Psoas muscle (tissue), 8 donors: ENCODE results near the gene LYPD6. TPM values are rescaled to one million over a fixed set of nuclear protein-coding genes. Genes with fewer than 3 reads are reported as not detected.

Experiments used
- ATAC-seq, 4 donors: fragments of 200-7000 bp; cut with Tn5 transposase; one replicate each; pipeline ENCODE4 v1.9.1; 2020; ENCODE audit warnings: moderate library complexity in 3 of 4, mild to moderate bottlenecking in 2 of 4
- DNase-seq, 2 donors: peaks; one replicate each; pipeline ENCODE4 v3.0.0-alpha.2; 2020
- H3K27ac ChIP-seq: fragments of 200-600 bp; one replicate; pipeline ENCODE4 v1.8.0; 2022
- H3K27me3 ChIP-seq, 3 donors: fragments of 200-600 bp in 1 of 3; one replicate each; pipeline versions ENCODE4 v1.6.1 to v1.8.0; 2013 to 2022; ENCODE audit warnings: low read length in 2 of 3, mild to moderate bottlenecking in 2 of 3, moderate library complexity in 1 of 3; ENCODE audit not compliant: insufficient read depth in 3 of 3
- H3K36me3 ChIP-seq, 2 donors: fragments of 200-600 bp in 1 of 2; one replicate each; pipeline versions ENCODE4 v1.6.1 to v1.8.0; 2013 to 2022; ENCODE audit warnings: low read depth in 1 of 2, mild to moderate bottlenecking in 1 of 2, moderate library complexity in 1 of 2; ENCODE audit not compliant: insufficient read depth in 1 of 2
- H3K4me1 ChIP-seq: fragments of 200-600 bp; one replicate; pipeline ENCODE4 v1.8.0; 2022
- H3K4me3 ChIP-seq: fragments of 200-600 bp; one replicate; pipeline ENCODE4 v1.8.0; 2022; ENCODE audit warnings: mild to moderate bottlenecking
- H3K9me3 ChIP-seq: fragments of 200-600 bp; one replicate; pipeline ENCODE4 v1.8.0; 2022
- WGBS, 3 donors: extraction: QIAGEN DNeasy Blood & Tissue Kit; methylation state at CpG; one replicate each; pipeline versions ENCODE4 v1.1.6 to v1.1.7; 2013; 5-methylcytosine and 5-hydroxymethylcytosine counted together
- intact Hi-C, 2 donors: fragments of 100-400 bp; cut with DNase I; formaldehyde crosslinking; loops; one replicate each; pipeline versions ENCODE4 v1.11.0 to v1.14.2; 2022
- polyA plus RNA-seq, 3 donors: library from polyadenylated mRNA; stranded (reverse); fragments of 200-250 nt; gene quantifications; one replicate each; pipeline ENCODE4 v1.2.3, GENCODE V29; 2013
- total RNA-seq, 4 donors: library from RNA; stranded (reverse); fragmentation: NEBNext Ultra II Directional in 2 of 4; extraction: Animal tissue kit (Norgen Biotek cat#: 25700) in 2 of 4; gene quantifications; one replicate each; pipeline versions ENCODE4 v1.2.1 to v1.2.4, GENCODE V29; 2021 to 2023
- TF ChIP-seq, protein P1 (sequence below): fragments of 200-600 bp; IDR thresholded peaks from one replicate; pipeline ENCODE4 v1.8.0; 2022; ENCODE audit warnings: antibody characterized with exemption
- donor health status: healthy with polysubstance abuse.
- donor health status: DM: no; HTN: no; CAD: no; lungs with moderate emphysema.
- donor health status: Bipolar disorder and iron deficiency.
- donor health status: healthy.
- donor health status: DM: yes; HTN: yes; CAD: no.
- donor health status: DM: no; HTN: no; CAD: no.
- donor health status: DM: no; HTN: no; CAD: no.
- donor health status: DM: yes; HTN: yes; CAD: no.

The LYPD6 gene
- total and polyA plus RNA-seq, 7 donors = 0.04 to 0.11 (median 0.05) TPM; not detected in 2

DNA sequence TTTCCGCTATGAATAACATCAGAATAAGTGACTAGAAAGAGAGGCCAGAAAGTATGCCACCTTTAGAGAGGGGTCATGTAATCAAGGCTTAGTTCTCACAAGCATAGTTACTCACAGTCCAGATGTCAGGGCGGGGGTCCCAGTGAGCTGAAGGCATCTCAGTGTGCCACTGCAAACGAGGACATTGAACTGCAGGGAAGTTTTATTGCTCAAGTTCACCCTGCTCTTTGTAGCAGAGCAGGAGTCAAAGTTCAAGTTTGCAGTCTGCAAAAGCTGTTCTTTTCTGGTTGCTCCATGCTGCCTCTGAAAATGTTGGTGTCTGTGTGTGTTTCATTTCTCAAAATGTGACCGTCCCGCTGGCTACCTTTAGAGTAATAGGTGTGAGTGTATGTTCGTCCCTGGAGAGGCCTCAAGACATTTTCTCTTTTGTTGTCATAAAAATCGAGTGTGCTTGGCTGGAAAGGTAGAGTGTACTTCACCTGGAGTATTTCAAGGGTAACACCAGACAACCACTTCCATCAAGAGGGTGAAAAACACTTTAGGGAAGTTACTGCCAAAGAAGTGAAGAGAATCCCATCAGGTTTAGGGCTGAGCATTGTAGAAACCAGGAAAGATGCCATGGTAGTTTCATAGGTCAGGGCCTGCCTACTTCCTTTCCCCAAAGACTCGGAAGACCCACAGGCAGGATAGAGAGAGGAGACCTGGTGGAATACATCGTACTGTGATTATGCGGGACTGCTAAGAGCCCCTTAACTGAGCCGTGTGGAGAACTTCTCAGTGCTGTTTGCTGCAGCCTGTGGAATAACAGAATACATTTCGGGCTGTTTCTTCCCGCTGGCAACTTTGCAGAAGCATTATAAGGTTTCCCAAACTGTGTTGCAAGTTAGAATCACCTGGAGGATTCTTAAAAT, 89.9 kb downstream of the LYPD6 start:
- Histone ChIP-seq H3K27me3 (no peaks in the 10 kb centered on the region), H3K4me1 (no peaks in the 10 kb centered on the region), H3K36me3 (no peaks in the 10 kb centered on the region), H3K27ac (no peak overlapping the region), H3K4me3 (no peak overlapping the region), H3K9me3 (no peaks in the 10 kb centered on the region)
- TF ChIP-seq, protein P1, sequence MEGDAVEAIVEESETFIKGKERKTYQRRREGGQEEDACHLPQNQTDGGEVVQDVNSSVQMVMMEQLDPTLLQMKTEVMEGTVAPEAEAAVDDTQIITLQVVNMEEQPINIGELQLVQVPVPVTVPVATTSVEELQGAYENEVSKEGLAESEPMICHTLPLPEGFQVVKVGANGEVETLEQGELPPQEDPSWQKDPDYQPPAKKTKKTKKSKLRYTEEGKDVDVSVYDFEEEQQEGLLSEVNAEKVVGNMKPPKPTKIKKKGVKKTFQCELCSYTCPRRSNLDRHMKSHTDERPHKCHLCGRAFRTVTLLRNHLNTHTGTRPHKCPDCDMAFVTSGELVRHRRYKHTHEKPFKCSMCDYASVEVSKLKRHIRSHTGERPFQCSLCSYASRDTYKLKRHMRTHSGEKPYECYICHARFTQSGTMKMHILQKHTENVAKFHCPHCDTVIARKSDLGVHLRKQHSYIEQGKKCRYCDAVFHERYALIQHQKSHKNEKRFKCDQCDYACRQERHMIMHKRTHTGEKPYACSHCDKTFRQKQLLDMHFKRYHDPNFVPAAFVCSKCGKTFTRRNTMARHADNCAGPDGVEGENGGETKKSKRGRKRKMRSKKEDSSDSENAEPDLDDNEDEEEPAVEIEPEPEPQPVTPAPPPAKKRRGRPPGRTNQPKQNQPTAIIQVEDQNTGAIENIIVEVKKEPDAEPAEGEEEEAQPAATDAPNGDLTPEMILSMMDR = no peak
- WGBS, 3 donors = 80 to 82% (median 82%) methylated on average over 13 of the region's 13 CpGs
- ATAC-seq (no peak), DNase-seq (no peak)
- intact Hi-C loops = no loop called here

DNA sequence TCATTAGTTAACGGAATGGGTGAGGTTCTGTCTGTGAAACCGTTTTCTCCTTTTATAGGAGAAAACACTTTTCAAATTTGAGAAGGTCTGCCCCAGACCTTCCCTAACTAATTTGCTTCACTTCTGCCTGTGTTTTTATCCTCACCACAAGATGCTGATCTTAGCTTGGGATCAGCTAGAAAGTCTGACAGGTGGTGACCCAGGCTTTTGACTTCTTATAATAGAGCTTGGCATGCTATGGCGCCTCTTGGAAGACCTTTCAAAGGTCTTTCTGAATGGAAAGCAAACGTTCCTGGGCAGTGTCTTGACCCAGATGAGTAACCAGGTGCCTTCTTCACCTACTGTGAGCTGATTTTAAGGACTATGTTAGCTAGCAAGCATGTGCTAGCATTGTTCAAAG, 91.4 kb downstream of the LYPD6 start:
- ATAC-seq (no peak), DNase-seq (no peak)
- Histone ChIP-seq H3K4me1 (no peaks in the 10 kb centered on the region), H3K36me3 (no peaks in the 10 kb centered on the region), H3K27me3 (no peaks in the 10 kb centered on the region), H3K4me3 (no peak overlapping the region), H3K9me3 (no peaks in the 10 kb centered on the region), H3K27ac (no peak overlapping the region)
- WGBS, 3 donors = 63 to 68% (median 63%) methylated on average over 4 of the region's 4 CpGs
- TF ChIP-seq, protein P1 = no peak
- intact Hi-C loops = no loop called here

DNA sequence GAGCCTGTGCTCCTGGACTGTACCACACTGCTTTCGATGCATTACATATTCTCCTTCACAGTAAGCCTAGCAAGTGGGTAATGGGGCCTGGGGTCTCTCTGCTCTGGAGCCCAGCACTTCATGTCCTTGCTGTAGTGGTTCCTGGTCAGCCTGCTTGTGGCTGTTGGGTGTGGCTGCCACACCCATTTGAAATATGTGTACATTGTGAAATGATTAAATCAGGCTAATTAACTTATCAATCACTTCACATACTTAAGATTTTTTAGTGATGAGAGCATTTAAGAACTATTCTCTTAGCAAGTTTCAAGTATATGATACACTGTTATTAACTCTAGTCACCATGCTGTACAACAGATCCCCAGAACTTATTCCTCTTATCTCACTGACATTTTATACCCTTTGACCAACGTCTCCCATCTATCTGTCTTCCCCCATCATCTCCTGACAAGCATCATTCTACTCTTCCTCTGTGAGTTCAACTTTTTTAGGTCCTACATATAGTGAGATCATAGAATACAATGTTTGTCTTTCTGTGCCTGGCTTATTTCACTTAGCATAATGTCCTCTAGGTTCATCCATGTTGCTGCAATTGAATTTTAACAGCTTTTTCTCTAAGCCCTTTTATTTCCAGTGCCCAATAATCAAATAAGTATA, 92.1 kb downstream of the LYPD6 start:
- ATAC-seq (no peak), DNase-seq (no peak)
- H3K4me1 ChIP-seq = no peaks in the 10 kb centered on the region
- intact Hi-C loops = no loop called here
- WGBS, 3 donors = 56 to 71% (median 63%) methylated on average over 2 of the region's 2 CpGs
- H3K36me3 ChIP-seq = no peaks in the 10 kb centered on the region
- TF ChIP-seq, protein P1 = no peak
- H3K27me3 ChIP-seq = no peaks in the 10 kb centered on the region
- H3K4me3 ChIP-seq = no peak overlapping the region
- H3K9me3 ChIP-seq = no peaks in the 10 kb centered on the region
- no peak overlapping the region for H3K27ac ChIP-seq

DNA sequence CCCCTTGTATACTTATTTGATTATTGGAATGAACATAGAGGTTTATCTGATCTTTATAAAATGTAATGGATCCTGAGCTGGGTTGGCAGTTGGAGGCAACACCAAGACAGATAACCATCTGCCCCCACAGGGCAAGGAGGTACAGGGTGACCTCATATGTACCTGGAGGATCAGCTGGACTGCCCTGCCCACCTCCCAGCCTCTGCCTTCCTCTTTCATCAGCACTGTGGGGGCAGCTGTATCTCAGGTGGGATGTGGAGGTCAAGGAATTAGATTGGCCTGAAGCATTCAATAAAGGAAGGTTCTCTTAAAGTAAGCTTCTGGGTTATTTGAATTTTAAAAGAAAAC, 92.6 kb downstream of the LYPD6 start:
- TF ChIP-seq, protein P1 = no peak
- no peaks in the 10 kb centered on the region for H3K4me1 ChIP-seq
- H3K4me3 ChIP-seq = no peak overlapping the region
- no peaks in the 10 kb centered on the region for H3K9me3 ChIP-seq
- no peak overlapping the region for H3K27ac ChIP-seq
- intact Hi-C loops = no loop called here
- ATAC-seq (no peak), DNase-seq (no peak)
- no peaks in the 10 kb centered on the region for H3K27me3 ChIP-seq
- no peaks in the 10 kb centered on the region for H3K36me3 ChIP-seq
